ENCODE results near the gene TMEM248. TPM values are rescaled to one million over a fixed set of nuclear protein-coding genes. Genes with fewer than 3 reads are reported as not detected.

TMEM248 gene
- total RNA-seq, 2 experiments from 2014 or later: 64.7 to 67.4 TPM

DNA sequence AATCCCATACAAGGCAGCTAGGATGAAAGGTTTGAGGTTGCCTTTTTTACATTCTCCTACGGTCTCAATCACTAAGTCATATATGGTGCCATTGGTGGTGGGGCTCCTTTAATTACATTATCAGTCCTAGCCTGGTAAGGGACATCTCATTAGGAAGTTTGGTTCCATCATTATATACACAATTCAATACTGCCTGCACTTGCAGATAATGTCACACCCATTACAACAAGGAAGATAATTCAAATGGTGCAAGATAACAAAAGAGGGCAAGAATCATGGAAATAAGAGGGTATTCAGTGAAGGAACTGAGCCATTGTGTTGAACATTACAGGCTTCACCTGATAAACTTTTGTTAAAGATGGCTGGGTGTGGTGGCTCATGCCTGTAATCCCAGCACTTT lies 1.7 kb upstream of the TMEM248 start:
- ChIA-PET POLR2A (interaction anchor here (0.7 to 0.9 kb wide), 2 partner anchors 32 to 75 kb away, joined by 3 read pairs; no protein-coding TSS in a partner anchor), CTCF (interaction anchor here (1.3 kb wide), 1 partner anchor 75 kb away, joined by 4 read pairs; no protein-coding TSS in a partner anchor)
- Histone ChIP-seq H3K4me3 (ENCODE audit: low read length) (no peak overlapping the region), H3K27me3 (ENCODE audit: control insufficient read depth in 1 of 2, insufficient read depth in 2 of 2, low read length in 2 of 2) (no peaks in the 10 kb centered on the region), H3K4me1 (ENCODE audit: insufficient read depth, low read length) (peaks cover 33% of the 10 kb centered on the region), H3K36me3 (ENCODE audit: insufficient read depth, low read length) (no peaks in the 10 kb centered on the region), H3K9me3 (ENCODE audit: control insufficient read depth in 1 of 2, insufficient read depth in 1 of 2, low read length in 2 of 2) (no peaks in the 10 kb centered on the region), H3K27ac (ENCODE audit: low read depth in 1 of 2, low read length in 2 of 2) (no peak overlapping the region)
- peak overlapping the region; percentile 77 for H3K4me3 Mint-ChIP-seq
- H3K27me3 Mint-ChIP-seq: no peaks in the 10 kb centered on the region
- TF ChIP-seq, protein P1, sequence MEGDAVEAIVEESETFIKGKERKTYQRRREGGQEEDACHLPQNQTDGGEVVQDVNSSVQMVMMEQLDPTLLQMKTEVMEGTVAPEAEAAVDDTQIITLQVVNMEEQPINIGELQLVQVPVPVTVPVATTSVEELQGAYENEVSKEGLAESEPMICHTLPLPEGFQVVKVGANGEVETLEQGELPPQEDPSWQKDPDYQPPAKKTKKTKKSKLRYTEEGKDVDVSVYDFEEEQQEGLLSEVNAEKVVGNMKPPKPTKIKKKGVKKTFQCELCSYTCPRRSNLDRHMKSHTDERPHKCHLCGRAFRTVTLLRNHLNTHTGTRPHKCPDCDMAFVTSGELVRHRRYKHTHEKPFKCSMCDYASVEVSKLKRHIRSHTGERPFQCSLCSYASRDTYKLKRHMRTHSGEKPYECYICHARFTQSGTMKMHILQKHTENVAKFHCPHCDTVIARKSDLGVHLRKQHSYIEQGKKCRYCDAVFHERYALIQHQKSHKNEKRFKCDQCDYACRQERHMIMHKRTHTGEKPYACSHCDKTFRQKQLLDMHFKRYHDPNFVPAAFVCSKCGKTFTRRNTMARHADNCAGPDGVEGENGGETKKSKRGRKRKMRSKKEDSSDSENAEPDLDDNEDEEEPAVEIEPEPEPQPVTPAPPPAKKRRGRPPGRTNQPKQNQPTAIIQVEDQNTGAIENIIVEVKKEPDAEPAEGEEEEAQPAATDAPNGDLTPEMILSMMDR (IDR thresholded peaks at IDR 0.05): no peak
- DNase-seq (no peak), ATAC-seq (ENCODE audit: poor library complexity) (no peak)
- peaks cover 33% of the 10 kb centered on the region for H3K4me1 Mint-ChIP-seq (ENCODE audit: low read depth)
- intact Hi-C loops (cut with DNase I, micrococcal nuclease): loop anchor here in 1 of 2 experiments (2.0 to 5.0 kb wide), 4 partner anchors 75 to 937 kb away; partner anchors contain the start of genes GUSB, KCTD7 and RABGEF1
- H3K27ac Mint-ChIP-seq: peak overlapping the region; percentile 15
- H3K36me3 Mint-ChIP-seq (ENCODE audit: low read depth): peaks cover 24% of the 10 kb centered on the region
- H3K9me3 Mint-ChIP-seq: no peaks in the 10 kb centered on the region

DNA sequence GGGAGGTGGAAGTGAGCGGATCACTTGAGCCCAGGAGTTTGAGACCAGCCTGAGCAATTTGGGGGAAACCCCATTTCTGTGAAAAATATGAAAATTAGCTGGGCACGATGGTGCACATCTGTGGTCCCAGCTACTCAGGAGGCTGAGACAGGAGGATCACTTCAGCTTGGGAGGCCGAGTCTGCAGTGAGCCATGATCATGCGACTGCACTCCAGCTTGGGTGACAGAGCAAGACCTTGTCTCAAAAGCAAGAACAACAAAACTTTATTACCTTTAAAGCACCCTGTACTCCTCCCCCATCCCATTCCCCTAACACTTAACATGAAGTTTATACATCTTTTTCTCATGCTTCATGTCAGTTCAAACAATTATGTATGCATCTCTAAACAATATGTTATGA lies 1.3 kb upstream of the TMEM248 start:
- Histone ChIP-seq H3K27me3 (ENCODE audit: control insufficient read depth in 1 of 2, insufficient read depth in 2 of 2, low read length in 2 of 2) (no peaks in the 10 kb centered on the region), H3K27ac (ENCODE audit: low read depth in 1 of 2, low read length in 2 of 2) (no peak overlapping the region), H3K9me3 (ENCODE audit: control insufficient read depth in 1 of 2, insufficient read depth in 1 of 2, low read length in 2 of 2) (no peaks in the 10 kb centered on the region), H3K36me3 (ENCODE audit: insufficient read depth, low read length) (no peaks in the 10 kb centered on the region), H3K4me3 (ENCODE audit: low read length) (no peak overlapping the region), H3K4me1 (ENCODE audit: insufficient read depth, low read length) (peaks cover 34% of the 10 kb centered on the region)
- TF ChIP-seq, protein P1 (IDR thresholded peaks at IDR 0.05): no peak
- Mint-ChIP-seq H3K9me3 (no peaks in the 10 kb centered on the region), H3K4me3 (peak overlapping the region; percentile 77), H3K36me3 (ENCODE audit: low read depth) (peaks cover 25% of the 10 kb centered on the region), H3K27ac (peak overlapping the region; percentile 94), H3K27me3 (no peaks in the 10 kb centered on the region), H3K4me1 (ENCODE audit: low read depth) (peaks cover 33% of the 10 kb centered on the region)
- DNase-seq (no peak), ATAC-seq (ENCODE audit: poor library complexity) (no peak)
- intact Hi-C loops (cut with DNase I, micrococcal nuclease): loop anchor here (2.0 to 10.0 kb wide), 9 partner anchors 75 to 1545 kb away; partner anchors contain the start of genes RABGEF1 (in 2 of the 2), GUSB (in 1 of the 2), KCTD7 (in 1 of the 2) and SBDS (in 1 of the 2)
- ChIA-PET CTCF (interaction anchor here (1.3 kb wide), 1 partner anchor 75 kb away, joined by 4 read pairs; no protein-coding TSS in a partner anchor), POLR2A (interaction anchor here (0.7 to 3.3 kb wide), 4 partner anchors 32 to 77 kb away, joined by 3 to 54 read pairs (median 8); partner anchors contain the start of genes SBDS and TYW1)

DNA sequence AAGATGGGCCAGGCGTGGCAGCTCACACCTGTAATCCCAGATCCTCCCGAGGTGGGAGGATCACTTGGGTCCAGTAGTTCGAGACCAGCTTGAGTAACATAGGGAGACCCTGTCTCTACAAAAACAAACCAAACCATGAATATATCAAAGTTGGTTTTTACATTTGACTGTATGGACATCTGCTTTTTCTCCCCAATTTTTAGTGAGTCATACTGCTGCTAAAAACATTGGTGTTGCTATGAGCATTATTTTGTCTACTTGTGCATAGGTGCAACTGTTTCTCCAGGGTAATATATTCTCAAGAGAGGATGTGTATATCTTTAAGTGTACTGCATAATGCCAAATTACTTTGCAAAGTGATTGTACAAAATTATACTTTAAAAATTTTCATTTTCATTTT lies 769 bp upstream of the TMEM248 start:
- Mint-ChIP-seq H3K9me3 (no peaks in the 10 kb centered on the region), H3K4me1 (ENCODE audit: low read depth) (peaks cover 36% of the 10 kb centered on the region), H3K4me3 (peak overlapping the region; percentile 72), H3K36me3 (ENCODE audit: low read depth) (peaks cover 28% of the 10 kb centered on the region), H3K27ac (peak overlapping the region; percentile 94), H3K27me3 (no peaks in the 10 kb centered on the region)
- ATAC-seq (ENCODE audit: poor library complexity) (no peak), DNase-seq (no peak)
- Histone ChIP-seq H3K27me3 (ENCODE audit: control insufficient read depth in 1 of 2, insufficient read depth in 2 of 2, low read length in 2 of 2) (no peaks in the 10 kb centered on the region), H3K9me3 (ENCODE audit: control insufficient read depth in 1 of 2, insufficient read depth in 1 of 2, low read length in 2 of 2) (no peaks in the 10 kb centered on the region), H3K27ac (ENCODE audit: low read depth in 1 of 2, low read length in 2 of 2) (peak overlapping the region in 1 of 2 donors; percentile 41), H3K36me3 (ENCODE audit: insufficient read depth, low read length) (peaks cover 4% of the 10 kb centered on the region), H3K4me1 (ENCODE audit: insufficient read depth, low read length) (peaks cover 39% of the 10 kb centered on the region), H3K4me3 (ENCODE audit: low read length) (peak overlapping the region; percentile 95)
- intact Hi-C loops (cut with DNase I, micrococcal nuclease): loop anchor here (2.0 to 10.0 kb wide), 7 partner anchors 75 to 1545 kb away; partner anchors contain the start of genes RABGEF1 (in 1 of the 2), SBDS (in 1 of the 2), TYW1 (in 1 of the 2) and ZNF92 (in 1 of the 2)
- CTCF ChIA-PET: interaction anchor here (1.3 kb wide), 1 partner anchor 76 kb away, joined by 4 read pairs; no protein-coding TSS in a partner anchor
- TF ChIP-seq, protein P1 (IDR thresholded peaks at IDR 0.05): no peak
- POLR2A ChIA-PET: interaction anchor here (1.0 to 4.4 kb wide), 7 partner anchors 11 to 1170 kb away, joined by 5 to 54 read pairs (median 10); partner anchors contain the start of genes CRCP, SBDS and TYW1

Data from CD4-positive, alpha-beta T cell (primary cell).